WTC11 (cell line): ENCODE measurements around the gene COL5A1. TPM values are rescaled to one million over a fixed set of nuclear protein-coding genes. Genes with fewer than 3 reads are reported as not detected.

Experiments used
- ATAC-seq: fragments of 200-7000 bp; cut with Tn5 transposase; 2 replicates; pipeline ENCODE4 v1.10.0; 2021; ENCODE audit warnings: mild to moderate bottlenecking, moderate library complexity
- Bru-seq: library from RNA; stranded (reverse); fragments of 400-500 nt; gene quantifications from one replicate; lab custom pipeline; 2021; lab: Mats Ljungman, UMichigan
- CTCF ChIA-PET: fragments of 300-600 bp; sonication (Branson Sonifier 250); formaldehyde crosslinking; loops from one replicate; lab custom pipeline; 2021; ENCODE audit warnings: antibody characterized with exemption; lab: Charles Lee
- POLR2A ChIA-PET: fragments of 350-600 bp; sonication (Branson Sonifier 250); formaldehyde crosslinking; loops from one replicate; lab custom pipeline; 2021; ENCODE audit warnings: antibody characterized with exemption; lab: Charles Lee
- DNase-seq: peaks from one replicate; pipeline ENCODE4 v3.0.0; 2021; ENCODE audit warnings: low spot score
- H3K27ac Mint-ChIP-seq: 2 replicates; pipeline ENCODE4 v1.8.0; 2021; ENCODE audit warnings: mixed read lengths
- H3K27me3 Mint-ChIP-seq: 2 replicates; pipeline ENCODE4 v1.8.0; 2021; ENCODE audit warnings: low read depth, mild to moderate bottlenecking, moderate library complexity, mixed read lengths
- H3K36me3 Mint-ChIP-seq: 2 replicates; pipeline ENCODE4 v1.8.0; 2021; ENCODE audit warnings: mixed read lengths
- H3K4me1 Mint-ChIP-seq: 2 replicates; pipeline ENCODE4 v1.8.0; 2022; ENCODE audit warnings: mixed read lengths
- H3K4me3 Mint-ChIP-seq: 2 replicates; pipeline ENCODE4 v1.8.0; 2021; ENCODE audit warnings: mild to moderate bottlenecking, moderate library complexity, mixed read lengths
- H3K9me3 Mint-ChIP-seq: 2 replicates; pipeline ENCODE4 v1.8.0; 2021; ENCODE audit warnings: mixed read lengths
- ATF1 ChIP-seq: sonication (generic); formaldehyde crosslinking; IDR thresholded peaks from 2 replicates; pipeline ENCODE4 v1.8.1; 2023; ENCODE audit warnings: mild to moderate bottlenecking, moderate library complexity, missing genetic modification reagents
- CREB1 ChIP-seq: sonication (generic); formaldehyde crosslinking; IDR thresholded peaks from 2 replicates; pipeline ENCODE4 v1.8.0; 2023; ENCODE audit warnings: mild to moderate bottlenecking, missing genetic modification reagents
- GRHL2 ChIP-seq: fragments of 250-450 bp; sonication (Bioruptor Pico); IDR thresholded peaks from 2 replicates; pipeline ENCODE4 v1.8.0; 2022; ENCODE audit warnings: mild to moderate bottlenecking, moderate library complexity; ENCODE audit not compliant: insufficient replicate concordance, severe bottlenecking
- HMGA2 ChIP-seq: fragments of 250-450 bp; sonication (Bioruptor Pico); IDR thresholded peaks from 2 replicates; pipeline ENCODE4 v1.4.0; 2021; ENCODE audit warnings: mild to moderate bottlenecking, moderate library complexity
- JUN ChIP-seq: sonication (generic); formaldehyde crosslinking; IDR thresholded peaks from 2 replicates; pipeline ENCODE4 v1.8.0; 2023; ENCODE audit warnings: mild to moderate bottlenecking, missing genetic modification reagents
- KAT7 ChIP-seq: sonication (generic); formaldehyde crosslinking; IDR thresholded peaks from 2 replicates; pipeline ENCODE4 v1.8.1; 2023; ENCODE audit warnings: missing genetic modification reagents, mild to moderate bottlenecking, borderline replicate concordance
- NFATC4 ChIP-seq: fragments of 250-450 bp; sonication (Bioruptor Pico); IDR thresholded peaks from 2 replicates; pipeline ENCODE4 v1.9.0; 2021; ENCODE audit warnings: mild to moderate bottlenecking
- NFYB ChIP-seq: sonication (generic); formaldehyde crosslinking; conservative IDR thresholded peaks from 2 replicates; pipeline ENCODE4 v1.8.0; 2022; ENCODE audit warnings: low read depth, missing genetic modification reagents
- NR3C1 ChIP-seq: sonication (generic); formaldehyde crosslinking; conservative IDR thresholded peaks from 2 replicates; pipeline ENCODE4 v1.8.1; 2023; ENCODE audit warnings: low read depth, mild to moderate bottlenecking, missing genetic modification reagents
- SP1 ChIP-seq: sonication (generic); formaldehyde crosslinking; conservative IDR thresholded peaks from 2 replicates; pipeline ENCODE4 v1.8.1; 2022; ENCODE audit warnings: missing genetic modification reagents
- TCF7 ChIP-seq: sonication (generic); formaldehyde crosslinking; IDR thresholded peaks from 2 replicates; pipeline ENCODE4 v1.8.0; 2022; ENCODE audit warnings: mild to moderate bottlenecking, low read depth, missing genetic modification reagents, moderate library complexity
- ZBTB21 ChIP-seq: sonication (generic); formaldehyde crosslinking; IDR thresholded peaks from 2 replicates; pipeline ENCODE4 v1.8.1; 2023; ENCODE audit warnings: mild to moderate bottlenecking, missing genetic modification reagents, borderline replicate concordance
- ZNF121 ChIP-seq: sonication (generic); formaldehyde crosslinking; IDR thresholded peaks from 2 replicates; pipeline ENCODE4 v1.8.0; 2023; ENCODE audit warnings: missing genetic modification reagents
- ZNF317 ChIP-seq: sonication (generic); formaldehyde crosslinking; IDR thresholded peaks from 2 replicates; pipeline ENCODE4 v1.8.1; 2023; ENCODE audit warnings: low read depth, mild to moderate bottlenecking, moderate library complexity, missing genetic modification reagents, borderline replicate concordance
- ZNF423 ChIP-seq: fragments of 250-450 bp; sonication (Bioruptor Pico); IDR thresholded peaks from 2 replicates; pipeline ENCODE4 v2.1.2; 2022; ENCODE audit warnings: mild to moderate bottlenecking, moderate library complexity
- ZNF671 ChIP-seq: fragments of 250-450 bp; sonication (Bioruptor Pico); IDR thresholded peaks from 2 replicates; pipeline ENCODE4 v1.8.0; 2021; ENCODE audit warnings: mild to moderate bottlenecking
- long read RNA-seq, 3 experiments: library from RNA in 1 of 3; library from capped mRNA in 1 of 3; library from polyadenylated mRNA in 1 of 3; unstranded in 2 of 3; stranded (forward) in 1 of 3; transcript quantifications; one replicate each; pipeline ENCODE4 v2.0.0, GENCODE V29; 2021
- total RNA-seq: library from RNA; stranded (reverse); gene quantifications from 3 replicates; pipeline ENCODE4 v1.2.3, GENCODE V29; 2021
- TF ChIP-seq, protein P1 (sequence below): sonication (generic); formaldehyde crosslinking; IDR thresholded peaks from 2 replicates; pipeline ENCODE4 v1.8.1; 2022; ENCODE audit warnings: low read depth, mild to moderate bottlenecking, moderate library complexity, missing genetic modification reagents, borderline replicate concordance
- TF ChIP-seq, protein P2 (sequence below): sonication (generic); formaldehyde crosslinking; IDR thresholded peaks from 2 replicates; pipeline ENCODE4 v1.8.0; 2023; ENCODE audit warnings: missing genetic modification reagents, mild to moderate bottlenecking, borderline replicate concordance
- TF ChIP-seq, protein P3 (sequence below): sonication (generic); formaldehyde crosslinking; IDR thresholded peaks from 2 replicates; pipeline ENCODE4 v1.8.1; 2022; ENCODE audit warnings: missing genetic modification reagents, borderline replicate concordance
- TF ChIP-seq, protein P4 (sequence below): sonication (generic); formaldehyde crosslinking; conservative IDR thresholded peaks from 2 replicates; pipeline ENCODE4 v1.8.1; 2022; ENCODE audit warnings: mild to moderate bottlenecking, missing genetic modification reagents
- TF ChIP-seq, protein P5 (sequence below): sonication (generic); formaldehyde crosslinking; IDR thresholded peaks from 2 replicates; pipeline ENCODE4 v1.8.1; 2023; ENCODE audit warnings: mild to moderate bottlenecking, missing genetic modification reagents, moderate library complexity
- TF ChIP-seq, protein P6 (sequence below): sonication (generic); formaldehyde crosslinking; IDR thresholded peaks from 2 replicates; pipeline ENCODE4 v1.8.1; 2023; ENCODE audit warnings: mild to moderate bottlenecking, missing genetic modification reagents, moderate library complexity
- TF ChIP-seq, protein P7 (sequence below): sonication (generic); formaldehyde crosslinking; IDR thresholded peaks from 2 replicates; pipeline ENCODE4 v1.8.1; 2023; ENCODE audit warnings: mild to moderate bottlenecking, moderate library complexity, missing genetic modification reagents
- TF ChIP-seq, protein P8 (sequence below): sonication (generic); formaldehyde crosslinking; IDR thresholded peaks from 2 replicates; pipeline ENCODE4 v1.8.1; 2022; ENCODE audit warnings: mild to moderate bottlenecking, moderate library complexity, missing genetic modification reagents

COL5A1 gene
- 13.5 to 17.7 TPM (median 16.4 TPM) in 3 replicates for total RNA-seq
- percentile 35 among the genes with signal in this experiment for Bru-seq, nascent RNA
- long read RNA-seq, experiment 1, full-length matches to known transcripts = 3 of 36 reads
- long read RNA-seq, experiment 1, partial matches to known transcripts = 25 of 36 reads
- long read RNA-seq, experiment 1, other reads (novel, unspliced or antisense) = 8 of 36 reads
- long read RNA-seq, experiment 2, partial matches to known transcripts = 6 of 20 reads
- long read RNA-seq, experiment 2, other reads (novel, unspliced or antisense) = 14 of 20 reads
- long read RNA-seq, experiment 3 = 0 reads

DNA sequence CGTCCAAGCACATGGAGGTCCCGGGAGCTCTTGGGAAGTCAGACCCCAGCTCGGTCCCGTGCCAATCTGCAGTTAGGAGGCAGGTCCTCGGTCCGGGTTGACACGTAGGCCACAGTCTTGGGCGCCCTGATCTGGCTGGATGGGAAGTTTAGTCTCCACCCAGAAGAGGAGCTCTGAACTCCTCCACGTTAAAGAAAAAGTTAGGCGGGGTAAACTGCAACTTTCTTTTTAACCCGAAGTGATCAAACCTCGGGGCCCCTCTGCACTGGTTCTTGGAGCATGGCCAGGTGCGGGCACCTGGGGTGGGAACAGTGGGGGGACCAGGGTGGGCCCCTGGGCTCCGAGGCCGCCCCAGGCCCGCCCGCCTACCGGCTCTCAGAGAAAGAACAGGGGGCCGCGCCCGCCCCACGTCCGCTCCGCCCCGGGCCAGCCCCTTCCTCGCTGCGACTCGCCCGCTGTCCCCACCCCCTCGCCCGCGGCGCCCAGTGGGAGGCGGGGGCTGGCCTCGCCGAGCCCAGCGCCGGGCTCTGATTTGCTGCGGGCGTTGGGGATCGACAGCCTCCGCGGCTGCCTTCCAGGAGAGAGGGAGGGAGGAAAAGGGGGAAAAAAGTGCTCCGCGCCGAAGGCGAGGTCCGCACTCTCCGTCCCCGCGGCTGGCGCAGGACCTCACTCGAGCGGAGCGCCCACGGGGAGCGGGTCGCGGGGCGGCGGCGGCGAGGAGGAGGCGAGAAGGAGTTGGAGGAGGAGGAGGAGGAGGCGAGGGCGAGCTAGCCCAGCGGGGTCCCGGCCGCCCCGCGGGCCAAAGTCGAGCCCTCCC lies at the start of gene COL5A1:
Gene COL5A1 (plus strand): TSS at position 631 of the 817 bp plus-strand sequence. CDS start 385 bp downstream, outside the sequence.
- ChIA-PET CTCF (interaction anchor here (0.6 to 1.4 kb wide), 7 partner anchors 11 to 192 kb away, joined by 3 to 10 read pairs (median 4); no protein-coding TSS in a partner anchor), POLR2A (no interaction called here)
- ATAC-seq (peak; percentile 86), DNase-seq (peak; percentile 89)
- Mint-ChIP-seq H3K27me3 (peaks cover 15% of the 10 kb centered on the region), H3K36me3 (no peaks in the 10 kb centered on the region), H3K9me3 (no peaks in the 10 kb centered on the region), H3K4me3 (peak within 1 kb of the TSS; percentile 85), H3K4me1 (peaks cover 35% of the 10 kb centered on the region), H3K27ac (no peak within 1 kb of the TSS)
- TF ChIP-seq TCF7 (CRISPR knock-in tag) (no peak), ZBTB21 (no peak), HMGA2 (CRISPR knock-in tag) (no peak), ZNF317 (CRISPR knock-in tag) (no peak), NFATC4 (CRISPR knock-in tag) (no peak), CREB1 (CRISPR knock-in tag) (no peak), KAT7 (no peak), ATF1 (CRISPR knock-in tag) (no peak), JUN (CRISPR knock-in tag) (no peak), NFYB (peak; percentile 84), ZNF121 (CRISPR knock-in tag) (no peak), ZNF423 (peak; percentile 73), NR3C1 (no peak), SP1 (CRISPR knock-in tag) (peak; percentile 67), GRHL2 (CRISPR knock-in tag) (no peak), ZNF671 (CRISPR knock-in tag) (no peak)
- TF ChIP-seq, protein P1, sequence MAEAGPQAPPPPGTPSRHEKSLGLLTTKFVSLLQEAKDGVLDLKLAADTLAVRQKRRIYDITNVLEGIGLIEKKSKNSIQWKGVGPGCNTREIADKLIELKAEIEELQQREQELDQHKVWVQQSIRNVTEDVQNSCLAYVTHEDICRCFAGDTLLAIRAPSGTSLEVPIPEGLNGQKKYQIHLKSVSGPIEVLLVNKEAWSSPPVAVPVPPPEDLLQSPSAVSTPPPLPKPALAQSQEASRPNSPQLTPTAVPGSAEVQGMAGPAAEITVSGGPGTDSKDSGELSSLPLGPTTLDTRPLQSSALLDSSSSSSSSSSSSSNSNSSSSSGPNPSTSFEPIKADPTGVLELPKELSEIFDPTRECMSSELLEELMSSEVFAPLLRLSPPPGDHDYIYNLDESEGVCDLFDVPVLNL (CRISPR knock-in tag) = no peak
- TF ChIP-seq, protein P2, sequence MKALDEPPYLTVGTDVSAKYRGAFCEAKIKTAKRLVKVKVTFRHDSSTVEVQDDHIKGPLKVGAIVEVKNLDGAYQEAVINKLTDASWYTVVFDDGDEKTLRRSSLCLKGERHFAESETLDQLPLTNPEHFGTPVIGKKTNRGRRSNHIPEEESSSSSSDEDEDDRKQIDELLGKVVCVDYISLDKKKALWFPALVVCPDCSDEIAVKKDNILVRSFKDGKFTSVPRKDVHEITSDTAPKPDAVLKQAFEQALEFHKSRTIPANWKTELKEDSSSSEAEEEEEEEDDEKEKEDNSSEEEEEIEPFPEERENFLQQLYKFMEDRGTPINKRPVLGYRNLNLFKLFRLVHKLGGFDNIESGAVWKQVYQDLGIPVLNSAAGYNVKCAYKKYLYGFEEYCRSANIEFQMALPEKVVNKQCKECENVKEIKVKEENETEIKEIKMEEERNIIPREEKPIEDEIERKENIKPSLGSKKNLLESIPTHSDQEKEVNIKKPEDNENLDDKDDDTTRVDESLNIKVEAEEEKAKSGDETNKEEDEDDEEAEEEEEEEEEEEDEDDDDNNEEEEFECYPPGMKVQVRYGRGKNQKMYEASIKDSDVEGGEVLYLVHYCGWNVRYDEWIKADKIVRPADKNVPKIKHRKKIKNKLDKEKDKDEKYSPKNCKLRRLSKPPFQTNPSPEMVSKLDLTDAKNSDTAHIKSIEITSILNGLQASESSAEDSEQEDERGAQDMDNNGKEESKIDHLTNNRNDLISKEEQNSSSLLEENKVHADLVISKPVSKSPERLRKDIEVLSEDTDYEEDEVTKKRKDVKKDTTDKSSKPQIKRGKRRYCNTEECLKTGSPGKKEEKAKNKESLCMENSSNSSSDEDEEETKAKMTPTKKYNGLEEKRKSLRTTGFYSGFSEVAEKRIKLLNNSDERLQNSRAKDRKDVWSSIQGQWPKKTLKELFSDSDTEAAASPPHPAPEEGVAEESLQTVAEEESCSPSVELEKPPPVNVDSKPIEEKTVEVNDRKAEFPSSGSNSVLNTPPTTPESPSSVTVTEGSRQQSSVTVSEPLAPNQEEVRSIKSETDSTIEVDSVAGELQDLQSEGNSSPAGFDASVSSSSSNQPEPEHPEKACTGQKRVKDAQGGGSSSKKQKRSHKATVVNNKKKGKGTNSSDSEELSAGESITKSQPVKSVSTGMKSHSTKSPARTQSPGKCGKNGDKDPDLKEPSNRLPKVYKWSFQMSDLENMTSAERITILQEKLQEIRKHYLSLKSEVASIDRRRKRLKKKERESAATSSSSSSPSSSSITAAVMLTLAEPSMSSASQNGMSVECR (CRISPR knock-in tag) = no peak
- TF ChIP-seq, protein P3, sequence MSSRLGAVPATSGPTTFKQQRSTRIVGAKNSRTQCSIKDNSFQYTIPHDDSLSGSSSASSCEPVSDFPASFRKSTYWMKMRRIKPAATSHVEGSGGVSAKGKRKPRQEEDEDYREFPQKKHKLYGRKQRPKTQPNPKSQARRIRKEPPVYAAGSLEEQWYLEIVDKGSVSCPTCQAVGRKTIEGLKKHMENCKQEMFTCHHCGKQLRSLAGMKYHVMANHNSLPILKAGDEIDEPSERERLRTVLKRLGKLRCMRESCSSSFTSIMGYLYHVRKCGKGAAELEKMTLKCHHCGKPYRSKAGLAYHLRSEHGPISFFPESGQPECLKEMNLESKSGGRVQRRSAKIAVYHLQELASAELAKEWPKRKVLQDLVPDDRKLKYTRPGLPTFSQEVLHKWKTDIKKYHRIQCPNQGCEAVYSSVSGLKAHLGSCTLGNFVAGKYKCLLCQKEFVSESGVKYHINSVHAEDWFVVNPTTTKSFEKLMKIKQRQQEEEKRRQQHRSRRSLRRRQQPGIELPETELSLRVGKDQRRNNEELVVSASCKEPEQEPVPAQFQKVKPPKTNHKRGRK (CRISPR knock-in tag) = no peak
- TF ChIP-seq, protein P4, sequence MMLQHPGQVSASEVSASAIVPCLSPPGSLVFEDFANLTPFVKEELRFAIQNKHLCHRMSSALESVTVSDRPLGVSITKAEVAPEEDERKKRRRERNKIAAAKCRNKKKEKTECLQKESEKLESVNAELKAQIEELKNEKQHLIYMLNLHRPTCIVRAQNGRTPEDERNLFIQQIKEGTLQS (CRISPR knock-in tag) = no peak
- TF ChIP-seq, protein P5, sequence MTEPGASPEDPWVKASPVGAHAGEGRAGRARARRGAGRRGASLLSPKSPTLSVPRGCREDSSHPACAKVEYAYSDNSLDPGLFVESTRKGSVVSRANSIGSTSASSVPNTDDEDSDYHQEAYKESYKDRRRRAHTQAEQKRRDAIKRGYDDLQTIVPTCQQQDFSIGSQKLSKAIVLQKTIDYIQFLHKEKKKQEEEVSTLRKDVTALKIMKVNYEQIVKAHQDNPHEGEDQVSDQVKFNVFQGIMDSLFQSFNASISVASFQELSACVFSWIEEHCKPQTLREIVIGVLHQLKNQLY (CRISPR knock-in tag) = no peak
- TF ChIP-seq, protein P6, sequence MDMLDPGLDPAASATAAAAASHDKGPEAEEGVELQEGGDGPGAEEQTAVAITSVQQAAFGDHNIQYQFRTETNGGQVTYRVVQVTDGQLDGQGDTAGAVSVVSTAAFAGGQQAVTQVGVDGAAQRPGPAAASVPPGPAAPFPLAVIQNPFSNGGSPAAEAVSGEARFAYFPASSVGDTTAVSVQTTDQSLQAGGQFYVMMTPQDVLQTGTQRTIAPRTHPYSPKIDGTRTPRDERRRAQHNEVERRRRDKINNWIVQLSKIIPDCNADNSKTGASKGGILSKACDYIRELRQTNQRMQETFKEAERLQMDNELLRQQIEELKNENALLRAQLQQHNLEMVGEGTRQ (CRISPR knock-in tag) = no peak
- TF ChIP-seq, protein P7, sequence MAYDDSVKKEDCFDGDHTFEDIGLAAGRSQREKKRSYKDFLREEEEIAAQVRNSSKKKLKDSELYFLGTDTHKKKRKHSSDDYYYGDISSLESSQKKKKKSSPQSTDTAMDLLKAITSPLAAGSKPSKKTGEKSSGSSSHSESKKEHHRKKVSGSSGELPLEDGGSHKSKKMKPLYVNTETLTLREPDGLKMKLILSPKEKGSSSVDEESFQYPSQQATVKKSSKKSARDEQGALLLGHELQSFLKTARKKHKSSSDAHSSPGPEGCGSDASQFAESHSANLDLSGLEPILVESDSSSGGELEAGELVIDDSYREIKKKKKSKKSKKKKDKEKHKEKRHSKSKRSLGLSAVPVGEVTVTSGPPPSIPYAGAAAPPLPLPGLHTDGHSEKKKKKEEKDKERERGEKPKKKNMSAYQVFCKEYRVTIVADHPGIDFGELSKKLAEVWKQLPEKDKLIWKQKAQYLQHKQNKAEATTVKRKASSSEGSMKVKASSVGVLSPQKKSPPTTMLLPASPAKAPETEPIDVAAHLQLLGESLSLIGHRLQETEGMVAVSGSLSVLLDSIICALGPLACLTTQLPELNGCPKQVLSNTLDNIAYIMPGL (CRISPR knock-in tag) = peak; percentile 95
- TF ChIP-seq, protein P8, sequence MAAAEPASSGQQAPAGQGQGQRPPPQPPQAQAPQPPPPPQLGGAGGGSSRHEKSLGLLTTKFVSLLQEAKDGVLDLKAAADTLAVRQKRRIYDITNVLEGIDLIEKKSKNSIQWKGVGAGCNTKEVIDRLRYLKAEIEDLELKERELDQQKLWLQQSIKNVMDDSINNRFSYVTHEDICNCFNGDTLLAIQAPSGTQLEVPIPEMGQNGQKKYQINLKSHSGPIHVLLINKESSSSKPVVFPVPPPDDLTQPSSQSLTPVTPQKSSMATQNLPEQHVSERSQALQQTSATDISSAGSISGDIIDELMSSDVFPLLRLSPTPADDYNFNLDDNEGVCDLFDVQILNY (CRISPR knock-in tag) = peak; percentile 43; the same call in 1 of the 2 replicates
